ENCODE measurements around the gene KIF12. TPM values are rescaled to one million over a fixed set of nuclear protein-coding genes. Genes with fewer than 3 reads are reported as not detected.

Gene KIF12
- total and polyA plus RNA-seq, 2 of the 13 experiments (the other 11 are each of a cell fraction or from before 2014, with no cell fraction given): 1.8 to 12.5 TPM

DNA sequence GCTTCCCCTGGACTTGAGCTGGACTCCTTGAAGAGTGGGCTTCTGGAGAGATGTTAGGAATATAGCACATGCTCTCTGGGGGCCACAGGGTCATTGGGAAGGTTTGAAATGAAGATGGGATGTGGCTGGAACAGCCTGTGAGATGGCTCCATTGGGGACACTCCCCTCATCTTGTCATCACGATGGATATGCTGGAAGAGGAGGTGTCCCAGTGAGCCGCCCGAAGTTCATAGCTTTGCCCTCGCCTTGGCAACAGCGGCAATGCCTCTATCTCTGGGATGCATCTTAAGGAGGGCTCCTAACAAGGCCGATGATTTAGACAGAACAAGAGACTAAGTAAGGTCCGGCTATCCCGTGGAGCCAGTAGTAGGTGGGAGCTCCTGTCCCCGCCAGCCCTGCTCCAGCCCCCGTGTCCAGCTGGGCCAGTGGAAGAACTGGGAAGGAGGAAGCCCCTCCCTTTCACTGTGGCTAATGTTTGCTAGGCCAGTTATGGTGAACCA lies 44.9 kb downstream of the KIF12 start:
- H3K79me2 ChIP-seq (ENCODE audit: insufficient read depth, low read length): no peaks in the 10 kb centered on the region
- no peak overlapping the region for H3K4me2 ChIP-seq (ENCODE audit: low read depth, low read length)
- intact Hi-C loops (cut with micrococcal nuclease; ENCODE audit: unreplicated experiment) (no loop called here), in situ Hi-C loops (cut with HindIII; ENCODE audit: extremely low pct_ligation_motif_present, low pct_unique_long_range_greater_than_20kb) (no loop called here)
- H3K4me3 ChIP-seq (replicated peaks in 1 of 3; ENCODE audit: insufficient read depth in 1 of 3, low read depth in 2 of 3, low read length in 3 of 3): no peak overlapping the region
- no TSS peak for BruUV-seq (replicated peaks)
- no peaks in the 10 kb centered on the region for H3K9me3 ChIP-seq (ENCODE audit: low read length)
- peaks cover 25% of the 10 kb centered on the region for H3K4me1 ChIP-seq (ENCODE audit: insufficient read depth, low read length)
- ChIA-PET POLR2A (no interaction called here), CTCF (ENCODE audit: low intra/inter-chr PET ratio, low total read pairs) (no interaction called here)
- 44% methylated on average over 9 of the region's 10 CpGs for WGBS (ENCODE audit: low lambda C conversion rate)
- no peak overlapping the region for H3K9ac ChIP-seq (ENCODE audit: insufficient read depth, low read depth, low read length)
- no peak overlapping the region for H2AFZ ChIP-seq (ENCODE audit: low read length)
- no peak for DNase-seq (ENCODE audit: low spot score)
- no peak for FAIRE-seq
- H3K27me3 ChIP-seq (ENCODE audit: control insufficient read depth in 1 of 2, insufficient read depth in 2 of 2, low read length in 2 of 2): peaks cover 2 to 6% of the 10 kb centered on the region in 2 experiments; a peak in 3 of 5 replicates
- no peak for ATAC-seq
- no peak overlapping the region for H3K27ac ChIP-seq (ENCODE audit: extremely low read length, insufficient read depth, low read length)
- no peaks in the 10 kb centered on the region for H3K36me3 ChIP-seq (replicated peaks in 1 of 2; ENCODE audit: control insufficient read depth in 1 of 2, insufficient read depth in 2 of 2, low read length in 2 of 2)
- peaks cover under 1% of the 10 kb centered on the region; the same call in 1 of the 2 replicates for H4K20me1 ChIP-seq (ENCODE audit: insufficient read depth, low read length)
- no peak for TF ChIP-seq ZNF550 (CRISPR knock-in tag; IDR thresholded peaks at IDR 0.05; ENCODE audit: borderline replicate concordance)
- no peak for TF ChIP-seq KMT2A (CRISPR knock-in tag; IDR thresholded peaks at IDR 0.05)
- TF ChIP-seq GATA4 (IDR thresholded peaks at IDR 0.05; ENCODE audit: borderline replicate concordance, low read depth): no peak
- TF ChIP-seq ZFP62 (CRISPR knock-in tag; IDR thresholded peaks at IDR 0.05): no peak
- TF ChIP-seq BRD4 (CRISPR knock-in tag; IDR thresholded peaks at IDR 0.05): no peak
- TF ChIP-seq ZNF703 (CRISPR knock-in tag; IDR thresholded peaks at IDR 0.05; ENCODE audit: borderline replicate concordance): no peak
- TF ChIP-seq RFX5 (IDR thresholded peaks at IDR 0.05; ENCODE audit: low read depth, low read length): no peak
- no peak for TF ChIP-seq HNRNPUL1 (IDR thresholded peaks at IDR 0.05; ENCODE audit: low read depth, low read length)
- no peak for TF ChIP-seq ZBTB7A (CRISPR knock-in tag; IDR thresholded peaks at IDR 0.05)
- TF ChIP-seq, protein P1, sequence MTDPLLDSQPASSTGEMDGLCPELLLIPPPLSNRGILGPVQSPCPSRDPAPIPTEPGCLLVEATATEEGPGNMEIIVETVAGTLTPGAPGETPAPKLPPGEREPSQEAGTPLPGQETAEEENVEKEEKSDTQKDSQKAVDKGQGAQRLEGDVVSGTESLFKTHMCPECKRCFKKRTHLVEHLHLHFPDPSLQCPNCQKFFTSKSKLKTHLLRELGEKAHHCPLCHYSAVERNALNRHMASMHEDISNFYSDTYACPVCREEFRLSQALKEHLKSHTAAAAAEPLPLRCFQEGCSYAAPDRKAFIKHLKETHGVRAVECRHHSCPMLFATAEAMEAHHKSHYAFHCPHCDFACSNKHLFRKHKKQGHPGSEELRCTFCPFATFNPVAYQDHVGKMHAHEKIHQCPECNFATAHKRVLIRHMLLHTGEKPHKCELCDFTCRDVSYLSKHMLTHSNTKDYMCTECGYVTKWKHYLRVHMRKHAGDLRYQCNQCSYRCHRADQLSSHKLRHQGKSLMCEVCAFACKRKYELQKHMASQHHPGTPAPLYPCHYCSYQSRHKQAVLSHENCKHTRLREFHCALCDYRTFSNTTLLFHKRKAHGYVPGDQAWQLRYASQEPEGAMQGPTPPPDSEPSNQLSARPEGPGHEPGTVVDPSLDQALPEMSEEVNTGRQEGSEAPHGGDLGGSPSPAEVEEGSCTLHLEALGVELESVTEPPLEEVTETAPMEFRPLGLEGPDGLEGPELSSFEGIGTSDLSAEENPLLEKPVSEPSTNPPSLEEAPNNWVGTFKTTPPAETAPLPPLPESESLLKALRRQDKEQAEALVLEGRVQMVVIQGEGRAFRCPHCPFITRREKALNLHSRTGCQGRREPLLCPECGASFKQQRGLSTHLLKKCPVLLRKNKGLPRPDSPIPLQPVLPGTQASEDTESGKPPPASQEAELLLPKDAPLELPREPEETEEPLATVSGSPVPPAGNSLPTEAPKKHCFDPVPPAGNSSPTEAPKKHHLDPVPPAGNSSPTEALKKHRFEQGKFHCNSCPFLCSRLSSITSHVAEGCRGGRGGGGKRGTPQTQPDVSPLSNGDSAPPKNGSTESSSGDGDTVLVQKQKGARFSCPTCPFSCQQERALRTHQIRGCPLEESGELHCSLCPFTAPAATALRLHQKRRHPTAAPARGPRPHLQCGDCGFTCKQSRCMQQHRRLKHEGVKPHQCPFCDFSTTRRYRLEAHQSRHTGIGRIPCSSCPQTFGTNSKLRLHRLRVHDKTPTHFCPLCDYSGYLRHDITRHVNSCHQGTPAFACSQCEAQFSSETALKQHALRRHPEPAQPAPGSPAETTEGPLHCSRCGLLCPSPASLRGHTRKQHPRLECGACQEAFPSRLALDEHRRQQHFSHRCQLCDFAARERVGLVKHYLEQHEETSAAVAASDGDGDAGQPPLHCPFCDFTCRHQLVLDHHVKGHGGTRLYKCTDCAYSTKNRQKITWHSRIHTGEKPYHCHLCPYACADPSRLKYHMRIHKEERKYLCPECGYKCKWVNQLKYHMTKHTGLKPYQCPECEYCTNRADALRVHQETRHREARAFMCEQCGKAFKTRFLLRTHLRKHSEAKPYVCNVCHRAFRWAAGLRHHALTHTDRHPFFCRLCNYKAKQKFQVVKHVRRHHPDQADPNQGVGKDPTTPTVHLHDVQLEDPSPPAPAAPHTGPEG (CRISPR knock-in tag; IDR thresholded peaks at IDR 0.05): no peak
- TF ChIP-seq SP4 (CRISPR knock-in tag; IDR thresholded peaks at IDR 0.05): no peak
- TF ChIP-seq MED1 (CRISPR knock-in tag; IDR thresholded peaks at IDR 0.05): no peak
- no peak for TF ChIP-seq ISL2 (CRISPR knock-in tag; IDR thresholded peaks at IDR 0.05)
- no peak for TF ChIP-seq ZBTB7B (CRISPR knock-in tag; IDR thresholded peaks at IDR 0.05)
- TF ChIP-seq, protein P2, sequence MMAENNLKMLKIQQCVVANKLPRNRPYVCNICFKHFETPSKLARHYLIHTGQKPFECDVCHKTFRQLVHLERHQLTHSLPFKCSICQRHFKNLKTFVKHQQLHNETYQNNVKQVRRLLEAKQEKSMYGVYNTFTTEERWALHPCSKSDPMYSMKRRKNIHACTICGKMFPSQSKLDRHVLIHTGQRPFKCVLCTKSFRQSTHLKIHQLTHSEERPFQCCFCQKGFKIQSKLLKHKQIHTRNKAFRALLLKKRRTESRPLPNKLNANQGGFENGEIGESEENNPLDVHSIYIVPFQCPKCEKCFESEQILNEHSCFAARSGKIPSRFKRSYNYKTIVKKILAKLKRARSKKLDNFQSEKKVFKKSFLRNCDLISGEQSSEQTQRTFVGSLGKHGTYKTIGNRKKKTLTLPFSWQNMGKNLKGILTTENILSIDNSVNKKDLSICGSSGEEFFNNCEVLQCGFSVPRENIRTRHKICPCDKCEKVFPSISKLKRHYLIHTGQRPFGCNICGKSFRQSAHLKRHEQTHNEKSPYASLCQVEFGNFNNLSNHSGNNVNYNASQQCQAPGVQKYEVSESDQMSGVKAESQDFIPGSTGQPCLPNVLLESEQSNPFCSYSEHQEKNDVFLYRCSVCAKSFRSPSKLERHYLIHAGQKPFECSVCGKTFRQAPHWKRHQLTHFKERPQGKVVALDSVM (CRISPR knock-in tag; IDR thresholded peaks at IDR 0.05): no peak
- TF ChIP-seq ZSCAN12 (CRISPR knock-in tag; IDR thresholded peaks at IDR 0.05): no peak
- TF ChIP-seq SIN3A (IDR thresholded peaks at IDR 0.05; ENCODE audit: borderline replicate concordance, low read depth, low read length): no peak
- TF ChIP-seq, protein P3, sequence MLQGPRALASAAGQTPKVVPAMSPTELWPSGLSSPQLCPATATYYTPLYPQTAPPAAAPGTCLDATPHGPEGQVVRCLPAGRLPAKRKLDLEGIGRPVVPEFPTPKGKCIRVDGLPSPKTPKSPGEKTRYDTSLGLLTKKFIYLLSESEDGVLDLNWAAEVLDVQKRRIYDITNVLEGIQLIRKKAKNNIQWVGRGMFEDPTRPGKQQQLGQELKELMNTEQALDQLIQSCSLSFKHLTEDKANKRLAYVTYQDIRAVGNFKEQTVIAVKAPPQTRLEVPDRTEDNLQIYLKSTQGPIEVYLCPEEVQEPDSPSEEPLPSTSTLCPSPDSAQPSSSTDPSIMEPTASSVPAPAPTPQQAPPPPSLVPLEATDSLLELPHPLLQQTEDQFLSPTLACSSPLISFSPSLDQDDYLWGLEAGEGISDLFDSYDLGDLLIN (CRISPR knock-in tag; IDR thresholded peaks at IDR 0.05; ENCODE audit: borderline replicate concordance): no peak
